ENCODE measurements around the gene IL1RAPL2.

IL1RAPL2 gene

DNA sequence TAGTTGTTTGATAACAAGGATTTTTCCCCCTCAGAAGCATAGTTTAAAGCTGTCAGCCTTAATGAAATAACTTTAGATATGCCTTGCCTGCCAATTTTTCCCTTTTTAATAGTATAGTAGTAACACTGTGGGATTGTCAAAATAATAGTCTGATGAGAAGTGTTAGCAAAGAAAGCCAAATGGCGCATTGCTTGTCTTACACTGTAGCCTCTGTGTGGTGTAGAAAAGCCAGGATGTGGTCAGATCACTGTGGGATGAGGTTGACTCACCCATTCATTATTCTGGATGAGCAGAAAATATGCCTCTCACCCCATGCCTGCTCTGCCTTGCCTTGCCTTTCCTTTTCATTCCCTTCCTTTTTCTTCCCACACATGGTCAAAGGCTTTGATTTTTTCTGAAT is 998.5 kb downstream of the IL1RAPL2 start:
- no peak for ATAC-seq (replicated peaks; ENCODE audit: extremely low read depth, poor library complexity, severe bottlenecking)
- no peak for DNase-seq (ENCODE audit: low spot score in 2 of 2)
- no peaks in the 10 kb centered on the region for H3K9me3 Mint-ChIP-seq
- no peaks in the 10 kb centered on the region for H3K4me1 Mint-ChIP-seq
- no peaks in the 10 kb centered on the region for H3K27me3 Mint-ChIP-seq
- H3K36me3 Mint-ChIP-seq (ENCODE audit: insufficient read depth), result no peaks in the 10 kb centered on the region
- H3K4me3 Mint-ChIP-seq, result no peak overlapping the region
- no peak overlapping the region for H3K27ac Mint-ChIP-seq (ENCODE audit: low read depth)

DNA sequence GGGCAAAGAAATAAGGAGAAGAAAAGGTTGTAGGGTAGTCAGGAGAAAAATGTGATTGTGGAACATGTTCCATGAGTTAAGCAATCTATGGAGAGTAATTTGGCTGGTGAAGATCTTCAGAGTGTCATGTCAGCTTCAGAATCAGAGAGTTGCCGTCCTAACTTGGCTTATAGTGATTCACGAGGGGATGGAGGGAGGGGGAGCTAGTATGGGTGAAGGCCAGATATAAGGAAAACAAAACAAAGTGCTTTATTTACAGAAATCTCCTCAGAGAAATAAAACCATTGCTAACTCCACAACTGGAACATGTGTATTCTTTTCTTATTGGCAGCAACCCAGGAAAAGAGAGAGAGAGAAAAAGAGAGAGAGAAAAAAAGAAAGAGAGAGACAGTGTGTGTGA is 999.9 kb downstream of the IL1RAPL2 start:
- H3K4me1 Mint-ChIP-seq, result no peaks in the 10 kb centered on the region
- H3K27ac Mint-ChIP-seq (ENCODE audit: low read depth), result no peak overlapping the region
- ATAC-seq (replicated peaks; ENCODE audit: extremely low read depth, poor library complexity, severe bottlenecking) (no peak), DNase-seq (ENCODE audit: low spot score in 2 of 2) (no peak)
- no peak overlapping the region for H3K4me3 Mint-ChIP-seq
- H3K36me3 Mint-ChIP-seq (ENCODE audit: insufficient read depth), result no peaks in the 10 kb centered on the region
- H3K9me3 Mint-ChIP-seq, result peaks cover 4% of the 10 kb centered on the region
- no peaks in the 10 kb centered on the region for H3K27me3 Mint-ChIP-seq

DNA sequence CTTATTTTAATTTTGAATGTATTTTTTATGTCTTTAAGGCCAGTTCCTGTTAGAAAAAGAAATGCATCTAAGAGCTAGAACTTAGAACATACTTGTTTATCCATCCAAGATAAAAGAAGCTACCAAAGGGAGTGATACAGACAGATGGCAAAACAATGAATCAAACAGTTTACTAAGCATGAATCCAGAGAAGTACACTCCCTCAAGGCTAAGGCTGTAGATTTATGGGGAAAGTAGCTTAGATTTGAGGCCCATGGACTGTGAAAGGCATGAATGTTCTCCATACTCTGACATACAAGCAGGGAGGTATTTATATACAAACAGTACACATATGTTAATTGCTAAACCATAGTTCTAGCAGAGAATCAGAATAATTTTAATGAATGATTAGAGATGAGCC is 1001.1 kb downstream of the IL1RAPL2 start:
- ATAC-seq (replicated peaks; ENCODE audit: extremely low read depth, poor library complexity, severe bottlenecking) (no peak), DNase-seq (ENCODE audit: low spot score in 2 of 2) (no peak)
- Mint-ChIP-seq H3K36me3 (ENCODE audit: insufficient read depth) (no peaks in the 10 kb centered on the region), H3K4me3 (no peak overlapping the region), H3K27me3 (no peaks in the 10 kb centered on the region), H3K4me1 (no peaks in the 10 kb centered on the region), H3K27ac (ENCODE audit: low read depth) (no peak overlapping the region), H3K9me3 (peaks cover 4% of the 10 kb centered on the region)

DNA sequence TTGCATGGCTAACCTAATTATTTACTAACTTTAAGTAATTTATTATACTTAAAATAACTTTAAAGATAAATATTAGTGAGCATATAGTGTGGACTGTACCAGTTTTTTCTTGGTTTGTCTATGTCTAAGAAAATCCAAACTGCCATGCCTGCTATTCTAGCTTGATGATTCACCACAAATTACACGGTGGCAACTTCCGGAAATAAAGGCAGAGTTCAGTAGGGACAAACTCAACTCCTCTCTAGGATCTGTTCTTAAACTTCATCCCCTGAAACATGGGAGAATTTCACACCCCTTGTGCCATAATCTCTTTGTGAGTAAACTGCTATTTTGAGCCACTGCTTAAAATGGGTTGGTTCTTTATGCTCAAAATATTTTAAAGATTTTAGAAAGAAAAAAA is 1042.7 kb downstream of the IL1RAPL2 start:
- Mint-ChIP-seq H3K4me1 (no peaks in the 10 kb centered on the region), H3K4me3 (no peak overlapping the region)
- no peak for ATAC-seq (replicated peaks; ENCODE audit: extremely low read depth, poor library complexity, severe bottlenecking)

DNA sequence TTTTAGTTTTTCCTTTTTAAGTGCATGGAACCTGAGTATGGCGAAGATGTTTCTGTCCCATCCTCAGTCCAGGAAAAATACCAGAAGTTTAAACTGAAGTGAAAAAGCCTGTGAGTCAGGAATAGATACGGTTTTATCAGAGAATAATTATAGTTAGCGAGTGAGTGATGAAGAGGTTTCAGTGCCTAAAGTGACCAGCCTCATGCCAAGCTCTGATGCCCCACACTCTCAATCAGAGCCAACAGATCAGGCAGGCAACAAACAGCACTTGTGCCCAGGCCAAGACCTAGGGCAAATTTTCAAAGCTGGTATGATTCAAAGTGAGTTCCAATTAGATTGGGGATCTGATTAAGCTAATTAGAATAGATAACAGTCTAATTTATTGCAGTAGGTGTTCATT is 1043.5 kb downstream of the IL1RAPL2 start:
- H3K36me3 Mint-ChIP-seq (ENCODE audit: insufficient read depth), result no peaks in the 10 kb centered on the region
- H3K4me3 Mint-ChIP-seq, result no peak overlapping the region
- DNase-seq (ENCODE audit: low spot score in 2 of 2) (no peak), ATAC-seq (replicated peaks; ENCODE audit: extremely low read depth, poor library complexity, severe bottlenecking) (no peak)
- H3K27me3 Mint-ChIP-seq, result no peaks in the 10 kb centered on the region
- H3K27ac Mint-ChIP-seq (ENCODE audit: low read depth), result no peak overlapping the region
- H3K9me3 Mint-ChIP-seq, result no peaks in the 10 kb centered on the region
- no peaks in the 10 kb centered on the region for H3K4me1 Mint-ChIP-seq

More for the DNA sequence above, 1042.7 kb downstream of the IL1RAPL2 start:
- Mint-ChIP-seq H3K27me3 (no peaks in the 10 kb centered on the region), H3K36me3 (ENCODE audit: insufficient read depth) (no peaks in the 10 kb centered on the region), H3K9me3 (no peaks in the 10 kb centered on the region), H3K27ac (ENCODE audit: low read depth) (no peak overlapping the region)
- DNase-seq (ENCODE audit: low spot score in 2 of 2), result no peak

DNA sequence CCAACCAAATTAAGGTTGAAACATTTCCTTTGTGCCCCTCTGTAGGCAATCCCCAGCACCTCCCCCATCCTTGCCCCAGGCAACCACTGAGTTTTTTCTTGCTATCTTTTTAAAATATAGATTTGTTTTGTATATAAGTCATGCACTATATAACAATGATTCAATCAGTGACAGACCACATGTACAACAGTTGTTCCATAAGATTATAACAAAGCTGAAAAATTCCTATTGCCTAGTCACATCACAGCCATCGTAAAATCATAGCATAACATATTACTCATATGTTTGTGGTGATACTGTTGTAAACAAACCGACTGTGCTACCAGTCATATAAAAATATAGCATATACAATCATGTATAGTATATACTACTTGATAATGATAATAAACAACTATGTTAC is 1044.4 kb downstream of the IL1RAPL2 start:
- Mint-ChIP-seq H3K4me1 (no peaks in the 10 kb centered on the region), H3K27me3 (no peaks in the 10 kb centered on the region), H3K9me3 (no peaks in the 10 kb centered on the region), H3K36me3 (ENCODE audit: insufficient read depth) (no peaks in the 10 kb centered on the region), H3K27ac (ENCODE audit: low read depth) (no peak overlapping the region), H3K4me3 (no peak overlapping the region)
- DNase-seq (ENCODE audit: low spot score in 2 of 2), result no peak
- no peak for ATAC-seq (replicated peaks; ENCODE audit: extremely low read depth, poor library complexity, severe bottlenecking)

DNA sequence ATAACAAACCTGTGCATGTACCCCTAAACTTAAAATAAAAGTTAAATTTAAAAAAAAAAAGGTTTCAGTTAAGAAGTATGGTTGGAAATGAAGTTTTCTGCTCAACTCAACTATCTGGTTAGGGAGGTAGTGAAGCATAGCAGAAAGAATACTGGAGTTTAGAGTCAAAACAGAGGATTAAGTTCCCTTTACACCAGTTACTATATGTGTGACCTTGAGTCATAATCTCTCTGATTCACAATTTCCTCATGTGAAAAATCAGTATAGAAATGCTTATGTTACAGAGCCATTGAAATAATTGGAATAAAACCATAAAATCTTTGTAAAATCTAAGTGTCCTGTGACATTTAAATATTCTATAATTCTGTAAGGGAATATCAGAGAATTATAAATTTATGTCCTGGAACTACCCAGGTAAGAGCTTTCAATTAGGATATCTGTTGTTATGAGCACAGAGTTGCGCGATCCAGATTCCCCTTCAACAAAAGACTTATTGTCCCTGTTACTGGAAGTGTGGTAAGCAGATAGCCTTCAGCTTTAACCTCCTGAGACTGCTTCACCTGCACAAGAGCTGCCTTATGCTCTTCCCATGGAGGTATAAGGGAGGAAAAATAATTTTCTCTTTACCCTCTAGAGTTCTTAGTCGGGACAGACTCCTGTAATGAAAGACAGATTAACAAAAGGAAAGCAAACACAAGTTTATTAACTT is 1052.5 kb downstream of the IL1RAPL2 start:
- no peak overlapping the region for H3K27ac Mint-ChIP-seq (ENCODE audit: low read depth)
- ATAC-seq (replicated peaks; ENCODE audit: extremely low read depth, poor library complexity, severe bottlenecking) (no peak), DNase-seq (ENCODE audit: low spot score in 2 of 2) (no peak)
- H3K4me3 Mint-ChIP-seq, result no peak overlapping the region
- no peaks in the 10 kb centered on the region for H3K4me1 Mint-ChIP-seq
- peaks cover 6% of the 10 kb centered on the region for H3K9me3 Mint-ChIP-seq
- H3K27me3 Mint-ChIP-seq, result no peaks in the 10 kb centered on the region
- no peaks in the 10 kb centered on the region for H3K36me3 Mint-ChIP-seq (ENCODE audit: insufficient read depth)

DNA sequence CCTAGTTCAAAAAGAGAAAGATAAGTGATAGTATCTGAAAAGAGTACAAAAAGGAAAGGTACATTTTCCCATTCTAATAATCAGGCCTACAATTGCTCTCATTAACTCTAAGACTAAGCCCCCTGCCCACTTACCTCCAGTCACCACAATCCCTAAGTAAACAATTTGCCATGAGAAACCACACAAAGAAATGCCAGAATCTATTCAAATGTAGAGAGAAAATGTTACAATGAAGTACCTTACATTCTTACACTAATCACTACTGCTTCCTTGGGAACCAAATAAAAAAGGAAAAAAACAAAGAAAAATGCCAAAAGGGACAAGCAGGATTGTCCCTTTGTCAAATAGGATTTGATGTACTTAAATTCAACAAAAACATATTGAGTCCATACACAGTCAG is 1068.2 kb downstream of the IL1RAPL2 start:
- Mint-ChIP-seq H3K4me1 (no peaks in the 10 kb centered on the region), H3K27ac (ENCODE audit: low read depth) (no peak overlapping the region), H3K36me3 (ENCODE audit: insufficient read depth) (no peaks in the 10 kb centered on the region), H3K27me3 (no peaks in the 10 kb centered on the region), H3K9me3 (peaks cover 15% of the 10 kb centered on the region), H3K4me3 (no peak overlapping the region)
- ATAC-seq (replicated peaks; ENCODE audit: extremely low read depth, poor library complexity, severe bottlenecking) (no peak), DNase-seq (ENCODE audit: low spot score in 2 of 2) (no peak)

DNA sequence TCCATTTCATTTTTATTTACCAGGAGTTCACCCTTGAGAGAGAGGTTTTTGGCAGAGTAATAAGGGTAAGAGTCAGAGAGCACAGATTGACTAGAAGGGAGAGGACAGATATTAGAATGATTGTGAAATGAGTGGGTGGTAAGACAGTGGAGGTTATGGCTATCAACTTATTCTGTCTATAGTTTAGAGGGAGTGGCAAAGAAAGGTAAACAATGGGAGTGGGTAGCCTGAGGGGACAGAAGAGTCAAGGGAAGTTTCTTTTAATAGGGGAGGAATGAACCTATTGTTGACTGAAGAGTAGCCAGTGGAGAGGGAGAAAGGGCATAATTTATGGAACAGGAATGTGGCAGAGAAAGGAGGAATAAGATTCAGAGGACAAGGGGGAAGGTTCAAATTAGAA is 1069.8 kb downstream of the IL1RAPL2 start:
- Mint-ChIP-seq H3K36me3 (ENCODE audit: insufficient read depth) (no peaks in the 10 kb centered on the region), H3K27me3 (no peaks in the 10 kb centered on the region), H3K4me3 (no peak overlapping the region), H3K9me3 (peaks cover 15% of the 10 kb centered on the region), H3K4me1 (no peaks in the 10 kb centered on the region), H3K27ac (ENCODE audit: low read depth) (no peak overlapping the region)
- no peak for ATAC-seq (replicated peaks; ENCODE audit: extremely low read depth, poor library complexity, severe bottlenecking)
- no peak for DNase-seq (ENCODE audit: low spot score in 2 of 2)

DNA sequence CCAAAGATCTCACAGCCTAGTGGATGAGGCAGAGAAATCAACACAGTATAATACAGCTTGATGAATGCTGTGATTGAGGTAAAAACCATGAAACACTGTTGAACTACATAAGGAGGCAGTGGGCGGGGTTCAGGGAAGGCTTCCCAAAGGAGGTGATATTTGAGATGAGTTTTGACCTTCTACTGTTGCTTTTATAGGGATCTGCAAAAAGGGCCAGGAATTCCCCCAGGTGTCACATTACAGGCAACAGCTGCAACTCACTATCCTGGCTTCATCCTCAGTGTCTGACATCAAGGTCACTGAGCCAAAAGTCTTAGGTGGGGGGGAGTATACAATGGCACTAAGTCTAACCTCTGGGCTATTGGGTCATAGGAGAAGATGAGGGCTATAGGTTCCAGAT is 1070.7 kb downstream of the IL1RAPL2 start:
- no peak for ATAC-seq (replicated peaks; ENCODE audit: extremely low read depth, poor library complexity, severe bottlenecking)
- no peak overlapping the region for H3K27ac Mint-ChIP-seq (ENCODE audit: low read depth)
- H3K36me3 Mint-ChIP-seq (ENCODE audit: insufficient read depth), result no peaks in the 10 kb centered on the region
- H3K4me1 Mint-ChIP-seq, result no peaks in the 10 kb centered on the region
- no peaks in the 10 kb centered on the region for H3K27me3 Mint-ChIP-seq
- DNase-seq (ENCODE audit: low spot score in 2 of 2), result no peak
- no peak overlapping the region for H3K4me3 Mint-ChIP-seq
- H3K9me3 Mint-ChIP-seq, result peaks cover 15% of the 10 kb centered on the region

DNA sequence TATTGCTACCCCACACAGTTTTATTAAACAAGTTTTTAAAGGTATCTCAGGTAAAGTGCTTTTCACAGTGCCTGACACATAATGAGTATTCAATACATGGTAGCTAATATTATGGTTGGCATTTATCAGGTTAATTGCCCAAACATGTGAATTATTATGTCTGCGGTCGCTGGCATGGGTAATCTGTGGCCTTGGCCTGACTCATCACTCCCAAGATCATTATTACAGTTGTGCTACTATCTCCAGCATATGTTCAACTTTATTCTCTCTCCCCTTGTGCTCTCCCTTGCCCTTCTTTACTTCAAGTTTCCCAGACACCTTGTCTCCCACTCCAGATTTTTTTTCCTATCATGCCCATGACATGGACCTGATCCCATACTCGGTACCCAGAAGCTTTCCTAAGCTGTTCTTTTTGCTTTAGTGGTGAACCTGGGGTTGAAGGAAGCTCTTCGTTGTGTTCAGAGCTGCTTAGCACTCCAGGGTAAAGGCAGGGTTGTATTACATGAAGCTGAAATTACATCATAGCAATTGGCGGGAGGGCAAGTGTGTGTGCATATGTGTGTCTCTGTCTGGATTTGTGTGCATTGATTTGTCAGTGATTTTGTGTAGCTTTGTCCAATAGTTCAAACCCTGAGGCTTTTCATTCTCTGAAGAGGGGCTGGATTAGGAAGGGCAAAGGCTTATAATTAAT is 1079.8 kb downstream of the IL1RAPL2 start:
- Mint-ChIP-seq H3K36me3 (ENCODE audit: insufficient read depth) (no peaks in the 10 kb centered on the region), H3K9me3 (peaks cover 5% of the 10 kb centered on the region), H3K4me3 (no peak overlapping the region), H3K27ac (ENCODE audit: low read depth) (no peak overlapping the region), H3K4me1 (no peaks in the 10 kb centered on the region), H3K27me3 (no peaks in the 10 kb centered on the region)
- ATAC-seq (replicated peaks; ENCODE audit: extremely low read depth, poor library complexity, severe bottlenecking), result no peak
- DNase-seq (ENCODE audit: low spot score in 2 of 2), result no peak

DNA sequence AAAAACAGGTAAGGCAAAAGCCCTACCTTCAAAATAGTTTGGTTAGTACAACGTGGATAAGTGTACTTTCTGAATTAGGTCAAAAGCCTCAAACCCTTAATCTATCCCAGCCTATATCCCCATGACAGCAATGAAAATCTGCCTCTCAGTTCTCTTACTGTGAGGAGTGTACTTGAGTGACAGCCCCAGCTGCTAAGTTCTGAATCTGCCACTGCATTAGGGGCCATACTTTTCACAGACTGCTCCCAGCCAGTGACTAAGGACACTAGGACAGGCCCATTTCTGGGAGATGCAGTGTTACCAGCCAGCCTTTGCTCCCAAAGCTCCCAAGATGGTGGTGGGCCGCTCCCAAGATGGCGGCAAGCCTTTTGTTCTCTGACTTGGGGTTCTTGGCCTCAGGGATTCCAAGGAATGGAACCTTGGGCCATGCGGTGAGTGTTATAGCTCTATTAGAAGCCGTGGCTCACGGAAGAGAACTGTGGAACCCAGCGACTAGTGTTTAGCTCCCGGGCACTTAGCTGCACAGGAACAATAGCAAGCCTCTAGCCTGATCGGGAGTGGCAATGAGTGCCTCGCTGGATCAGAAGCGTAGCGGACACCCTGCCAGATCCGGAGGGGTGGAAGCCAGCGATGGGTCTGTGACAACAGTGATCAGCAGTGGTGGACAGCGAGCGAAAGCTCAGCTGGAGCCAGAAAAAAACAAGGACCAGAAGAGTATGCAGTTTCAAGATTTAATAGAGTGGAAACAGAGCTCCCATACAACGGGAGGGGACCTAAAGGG is 1080.8 kb downstream of the IL1RAPL2 start:
- Mint-ChIP-seq H3K36me3 (ENCODE audit: insufficient read depth) (no peaks in the 10 kb centered on the region), H3K4me1 (no peaks in the 10 kb centered on the region), H3K27ac (ENCODE audit: low read depth) (no peak overlapping the region), H3K9me3 (peaks cover 5% of the 10 kb centered on the region), H3K27me3 (no peaks in the 10 kb centered on the region), H3K4me3 (no peak overlapping the region)
- DNase-seq (ENCODE audit: low spot score in 2 of 2), result no peak
- ATAC-seq (replicated peaks; ENCODE audit: extremely low read depth, poor library complexity, severe bottlenecking), result no peak

DNA sequence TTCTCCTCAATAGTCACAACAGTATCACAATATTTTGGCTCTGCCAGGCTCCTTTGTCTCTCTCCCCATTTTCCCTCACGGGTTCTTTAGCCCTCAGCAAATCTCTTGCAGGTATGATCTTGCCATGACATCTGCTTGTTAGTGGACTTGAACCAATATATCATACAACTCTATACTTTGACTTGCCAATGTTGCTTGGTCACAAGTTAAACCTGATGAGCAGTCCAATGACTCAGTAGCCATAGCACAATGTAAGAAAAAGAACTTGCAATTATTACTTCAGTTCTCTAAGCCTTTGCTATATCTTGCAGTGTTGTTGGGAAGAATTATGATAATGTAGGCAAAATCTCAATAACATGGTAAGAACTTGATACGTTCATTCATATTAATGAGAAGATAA is 1081.8 kb downstream of the IL1RAPL2 start:
- Mint-ChIP-seq H3K27me3 (no peaks in the 10 kb centered on the region), H3K4me1 (no peaks in the 10 kb centered on the region), H3K9me3 (peaks cover 5% of the 10 kb centered on the region), H3K4me3 (no peak overlapping the region), H3K36me3 (ENCODE audit: insufficient read depth) (no peaks in the 10 kb centered on the region), H3K27ac (ENCODE audit: low read depth) (no peak overlapping the region)
- DNase-seq (ENCODE audit: low spot score in 2 of 2) (no peak), ATAC-seq (replicated peaks; ENCODE audit: extremely low read depth, poor library complexity, severe bottlenecking) (no peak)
